ENCODE measurements around the gene CCDC90B. TPM values are rescaled to one million over a fixed set of nuclear protein-coding genes. Genes with fewer than 3 reads are reported as not detected.
A peak's percentile ranks its signal among the peaks of the same experiment; 100 is the strongest.
"Not testable (repeated sequence)": the region's sequence is repeated elsewhere in the genome, so short reads cannot be mapped to it uniquely, and the experiment has no call there.

CCDC90B gene, protein sequence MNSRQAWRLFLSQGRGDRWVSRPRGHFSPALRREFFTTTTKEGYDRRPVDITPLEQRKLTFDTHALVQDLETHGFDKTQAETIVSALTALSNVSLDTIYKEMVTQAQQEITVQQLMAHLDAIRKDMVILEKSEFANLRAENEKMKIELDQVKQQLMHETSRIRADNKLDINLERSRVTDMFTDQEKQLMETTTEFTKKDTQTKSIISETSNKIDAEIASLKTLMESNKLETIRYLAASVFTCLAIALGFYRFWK
- total RNA-seq = 21.0 TPM
- long read RNA-seq, full-length matches to known transcripts = 23 of 26 reads
- long read RNA-seq, partial matches to known transcripts = 0 of 26 reads
- long read RNA-seq, other reads (novel, unspliced or antisense) = 3 of 26 reads

DNA sequence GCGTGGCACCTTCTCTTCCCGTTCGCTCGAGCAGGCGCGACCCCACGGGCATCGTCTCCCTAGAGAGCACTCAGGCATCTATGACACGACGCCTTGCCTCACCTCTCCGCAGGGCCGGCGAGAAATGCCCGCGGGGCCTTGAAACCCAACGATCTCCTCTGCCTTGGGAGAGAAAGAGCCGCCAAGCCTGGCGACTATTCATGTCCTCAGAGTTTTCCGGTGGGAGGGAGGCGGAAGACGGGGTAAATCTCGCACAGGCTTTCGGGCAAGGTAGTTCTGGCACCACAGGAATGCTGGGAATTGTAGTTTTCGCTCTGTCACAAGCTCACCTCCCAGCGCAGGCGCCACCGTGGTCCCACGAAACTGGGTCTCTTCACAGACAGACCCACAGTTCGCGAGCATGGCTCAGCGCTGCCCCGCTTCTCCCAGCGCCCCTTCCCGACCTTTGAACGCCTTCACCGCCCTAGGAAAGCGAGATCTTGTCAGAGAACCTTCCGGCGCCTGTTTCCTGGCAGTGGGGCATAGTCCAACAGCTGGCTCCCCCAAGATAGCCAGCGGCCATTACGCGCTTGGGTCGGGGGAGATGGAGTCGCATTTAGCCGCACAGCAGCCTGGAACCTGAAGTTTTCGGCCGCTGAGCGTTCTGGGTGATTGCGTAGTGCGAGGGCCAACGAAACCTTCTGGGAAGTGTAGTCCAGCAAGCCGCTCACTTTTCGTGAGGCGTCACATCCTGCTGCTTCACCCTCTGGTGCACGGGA, at the start of gene CCDC90B:
Gene CCDC90B (minus strand): TSS at position 597 of the 758 bp plus-strand sequence. CDS start 395 bp downstream, at position 202.
- DNase-seq (peak; percentile 94), ATAC-seq (peak; percentile 98)
- intact Hi-C loops (cut with micrococcal nuclease) = no loop called here

DNA sequence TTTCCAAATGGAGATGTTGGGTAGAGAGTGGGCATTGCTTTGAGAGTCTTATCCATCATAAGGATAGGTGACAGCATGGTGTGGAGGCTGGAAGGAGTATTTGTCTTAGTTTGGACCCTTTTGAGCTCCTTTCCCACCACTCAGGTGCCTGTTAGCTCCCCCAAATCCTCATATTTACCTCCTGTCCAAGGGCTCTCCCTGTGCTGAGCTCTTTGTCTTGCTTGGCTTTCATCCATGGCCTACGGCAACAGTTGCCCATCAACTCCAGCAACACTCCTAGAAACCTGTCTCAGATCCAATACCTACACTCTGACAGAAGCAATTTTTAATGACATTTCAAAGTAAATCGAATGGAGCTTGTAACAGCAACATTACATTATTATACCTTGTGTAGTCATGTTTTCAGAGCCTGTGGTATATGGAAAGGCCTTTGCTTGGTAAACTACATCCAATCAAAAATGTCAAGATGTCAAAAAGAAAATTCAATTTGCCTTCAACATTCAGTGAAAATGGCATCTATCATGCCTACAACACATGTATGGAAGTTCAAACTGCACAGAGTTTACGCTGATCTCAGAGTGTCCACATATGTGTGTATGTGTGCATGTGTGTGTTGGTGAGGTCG, 49.4 kb upstream of the CCDC90B start:
- intact Hi-C loops (cut with micrococcal nuclease) = no loop called here
- DNase-seq (no peak), ATAC-seq (no peak)

DNA sequence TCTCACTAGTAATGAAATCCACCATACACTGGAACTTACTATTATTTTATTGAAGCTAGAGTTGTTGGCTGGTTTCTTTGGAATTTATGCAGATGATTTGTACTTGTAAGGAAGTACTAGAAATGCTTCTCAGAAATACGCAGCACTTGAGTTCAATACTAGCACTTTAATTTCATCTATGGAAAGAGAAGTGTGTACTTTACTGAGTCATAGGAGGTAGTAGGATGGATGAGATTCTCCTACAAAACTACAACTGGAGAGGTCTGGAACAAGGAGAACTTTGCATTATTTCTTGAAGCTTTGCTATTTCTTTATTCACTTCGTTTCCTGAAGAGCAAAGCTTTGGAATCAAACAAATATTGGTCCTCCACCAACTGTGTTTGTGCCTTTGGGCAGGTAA, 44.1 kb upstream of the CCDC90B start:
- DNase-seq (no peak), ATAC-seq (no peak)
- intact Hi-C loops (cut with micrococcal nuclease) = no loop called here

DNA sequence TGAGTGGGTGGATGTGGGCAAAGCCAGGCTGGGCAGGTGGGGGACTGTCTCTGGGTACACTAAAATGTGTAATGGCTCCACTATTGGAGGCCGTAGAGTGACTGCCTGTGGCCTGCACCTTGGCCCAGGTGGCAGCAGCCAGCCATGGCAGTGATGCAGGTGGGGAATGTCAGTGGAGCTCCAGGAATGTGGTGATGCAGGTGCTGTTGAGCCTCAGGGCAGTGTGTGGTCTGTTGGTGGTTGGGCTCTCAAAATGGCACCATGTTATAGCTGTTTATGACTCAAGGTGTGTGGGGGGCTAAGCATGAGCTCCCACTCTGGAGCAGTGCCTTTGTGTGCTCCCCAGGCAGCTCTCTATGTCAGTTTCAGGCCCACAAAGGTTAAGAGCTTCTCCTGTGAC, 40.2 kb upstream of the CCDC90B start:
- no peak for DNase-seq
- intact Hi-C loops (cut with micrococcal nuclease) = no loop called here
- ATAC-seq = no peak

DNA sequence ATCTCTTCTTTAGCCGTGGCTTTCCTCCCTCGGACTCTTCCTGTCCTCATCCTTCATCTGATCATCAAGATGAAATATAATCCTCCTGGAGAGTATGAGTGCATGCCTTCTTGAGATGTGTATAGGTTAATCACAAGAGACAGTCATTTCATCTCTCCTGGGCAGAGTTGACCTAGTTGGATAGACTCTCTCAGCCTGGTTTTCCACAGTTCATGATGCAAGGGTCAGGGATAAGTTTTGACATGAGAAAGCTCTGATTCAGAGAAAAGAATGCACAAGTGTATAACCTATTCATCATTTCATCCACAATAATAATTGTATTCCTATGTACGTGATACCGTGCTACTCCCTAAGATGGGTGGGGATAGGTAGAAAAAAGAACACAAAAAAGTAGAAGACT, 33.2 kb upstream of the CCDC90B start:
- DNase-seq (no peak), ATAC-seq (no peak)
- intact Hi-C loops (cut with micrococcal nuclease) = no loop called here

DNA sequence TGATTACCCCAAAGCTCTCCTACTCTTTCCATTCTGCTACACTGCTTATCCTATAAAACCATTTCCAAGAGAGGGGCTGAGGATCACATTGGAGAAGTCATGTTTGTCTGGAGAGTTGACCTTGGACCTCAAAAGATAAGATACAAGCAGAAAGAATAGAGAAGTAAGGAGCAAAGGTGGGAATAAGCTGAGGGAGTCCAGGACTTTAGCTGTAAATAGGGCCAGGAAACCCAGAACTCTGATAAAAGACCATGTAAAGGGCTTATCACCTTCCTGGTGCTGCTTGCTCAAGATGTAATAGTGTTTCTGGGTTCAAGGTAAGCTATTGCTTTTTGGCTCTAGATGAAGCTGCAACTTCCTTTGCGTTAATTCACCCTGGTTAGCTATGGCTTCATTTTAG, 32.8 kb upstream of the CCDC90B start:
- no peak for DNase-seq
- no peak for ATAC-seq
- intact Hi-C loops (cut with micrococcal nuclease) = no loop called here

DNA sequence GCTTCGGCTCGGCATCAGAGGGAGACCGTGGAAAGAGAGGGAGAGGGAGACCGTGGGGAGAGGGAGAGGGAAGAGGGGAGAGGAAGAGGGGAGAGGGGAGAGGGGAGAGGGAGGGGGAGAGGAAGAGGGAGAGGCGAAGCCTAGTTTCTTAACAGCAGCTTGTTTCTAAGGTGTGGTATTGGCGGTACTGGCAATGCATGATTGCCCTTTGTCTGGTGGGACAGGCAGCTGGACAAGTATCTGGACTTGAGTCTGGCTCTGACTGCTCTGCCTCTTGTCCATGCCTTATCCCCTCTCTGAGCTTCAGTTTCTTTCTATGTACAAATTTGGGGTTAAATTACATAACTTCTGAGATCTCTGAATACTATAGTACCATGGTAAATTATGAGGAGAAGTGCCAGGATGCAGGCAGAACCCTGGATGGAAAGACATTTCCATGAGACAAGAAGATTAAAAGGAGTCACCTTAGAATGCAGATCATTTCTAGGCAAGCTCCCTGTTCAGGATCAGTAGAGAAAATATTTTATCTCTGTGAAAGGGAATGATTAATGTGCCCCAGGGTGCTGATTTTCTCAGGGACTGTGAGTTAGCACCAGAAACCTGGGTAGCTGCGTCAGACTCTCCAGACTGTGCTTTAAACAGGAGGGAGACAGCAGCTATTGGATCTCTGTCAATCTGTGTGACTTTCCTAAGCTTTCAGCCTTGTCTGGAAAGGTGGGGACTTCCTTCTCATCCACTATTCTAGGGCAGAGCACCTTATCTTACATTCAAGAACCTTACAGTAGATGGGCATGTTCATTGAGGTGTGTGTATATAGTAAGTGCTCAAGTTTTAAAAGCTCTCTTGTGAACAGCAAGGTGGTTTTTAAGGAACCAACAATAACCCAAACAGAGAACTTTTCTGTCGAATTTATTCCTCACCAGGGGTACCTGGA, 31.9 kb upstream of the CCDC90B start:
- DNase-seq (no peak), ATAC-seq (no peak)
- intact Hi-C loops (cut with micrococcal nuclease) = no loop called here

DNA sequence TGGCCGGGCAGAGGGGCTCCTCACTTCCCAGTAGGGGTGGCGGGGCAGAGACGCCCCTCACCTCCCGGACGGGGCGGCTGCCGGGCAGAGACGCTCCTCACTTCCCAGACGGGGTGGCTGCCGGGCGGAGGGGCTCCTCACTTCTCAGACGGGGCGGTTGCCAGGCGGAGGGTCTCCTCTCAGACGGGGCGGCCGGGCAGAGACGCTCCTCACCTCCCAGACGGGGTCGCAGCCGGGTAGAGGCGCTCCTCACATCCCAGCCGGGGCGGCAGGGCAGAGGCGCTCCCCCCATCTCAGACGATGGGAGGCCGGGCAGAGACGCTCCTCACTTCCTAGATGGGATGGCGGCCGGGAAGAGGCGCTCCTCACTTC, 30.7 kb upstream of the CCDC90B start:
- intact Hi-C loops (cut with micrococcal nuclease); ATAC-seq; DNase-seq: not testable (repeated sequence)

DNA sequence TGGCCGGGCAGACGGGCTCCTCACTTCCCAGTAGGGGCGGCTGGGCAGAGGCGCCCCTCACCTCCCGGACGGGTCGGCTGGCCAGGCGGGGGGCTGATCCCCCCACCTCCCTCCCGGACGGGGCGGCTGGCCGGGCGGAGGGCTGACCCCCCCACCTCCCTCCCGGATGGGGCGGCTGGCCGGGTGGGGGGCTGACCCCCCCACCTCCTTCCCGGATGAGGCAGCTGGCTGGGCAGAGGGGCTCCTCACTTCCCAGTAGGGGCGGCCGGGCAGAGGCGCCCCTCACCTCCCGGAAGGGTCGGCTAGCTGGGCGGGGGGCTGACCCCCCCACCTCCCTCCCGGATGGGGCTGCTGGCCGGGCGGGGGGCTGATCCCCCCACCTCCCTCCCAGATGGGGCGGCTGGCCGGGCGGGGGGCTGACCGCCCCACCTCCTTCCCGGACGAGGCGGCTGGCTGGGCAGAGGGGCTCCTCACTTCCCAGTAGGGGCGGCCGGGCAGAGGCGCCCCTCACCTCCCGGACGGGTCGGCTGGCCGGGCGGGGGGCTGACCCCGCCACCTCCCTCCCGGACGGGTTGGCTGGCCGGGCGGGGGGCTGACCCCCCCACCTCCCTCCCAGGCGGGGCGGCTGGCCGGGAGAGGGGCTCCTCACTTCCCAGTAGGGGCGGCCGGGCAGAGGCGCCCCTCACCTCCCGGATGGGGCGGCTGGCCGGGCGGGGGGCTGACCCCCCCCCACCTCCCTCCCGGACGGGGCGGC, 30.2 kb upstream of the CCDC90B start:
- DNase-seq; ATAC-seq; intact Hi-C loops (cut with micrococcal nuclease): not testable (repeated sequence)

DNA sequence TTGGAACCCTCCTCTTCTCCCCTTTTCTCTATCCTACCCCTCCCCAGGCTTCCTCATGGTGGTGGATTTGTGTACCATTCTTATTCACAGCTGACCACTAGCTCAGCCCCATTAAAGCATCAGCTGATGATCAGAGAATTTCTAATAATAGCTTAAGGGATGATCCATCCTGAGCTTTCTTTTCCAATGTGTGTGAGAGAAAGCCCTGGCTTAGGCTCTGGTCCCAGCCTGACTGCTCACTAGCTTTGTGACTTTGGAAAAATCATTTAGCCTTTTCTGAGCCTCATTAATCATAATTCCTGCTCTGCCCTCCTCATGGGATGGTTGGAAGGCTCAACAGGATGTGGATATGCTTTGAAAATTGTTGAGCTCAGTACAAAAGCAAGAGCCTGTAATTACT, 26.3 kb upstream of the CCDC90B start:
- DNase-seq = no peak
- ATAC-seq = no peak
- intact Hi-C loops (cut with micrococcal nuclease) = no loop called here

DNA sequence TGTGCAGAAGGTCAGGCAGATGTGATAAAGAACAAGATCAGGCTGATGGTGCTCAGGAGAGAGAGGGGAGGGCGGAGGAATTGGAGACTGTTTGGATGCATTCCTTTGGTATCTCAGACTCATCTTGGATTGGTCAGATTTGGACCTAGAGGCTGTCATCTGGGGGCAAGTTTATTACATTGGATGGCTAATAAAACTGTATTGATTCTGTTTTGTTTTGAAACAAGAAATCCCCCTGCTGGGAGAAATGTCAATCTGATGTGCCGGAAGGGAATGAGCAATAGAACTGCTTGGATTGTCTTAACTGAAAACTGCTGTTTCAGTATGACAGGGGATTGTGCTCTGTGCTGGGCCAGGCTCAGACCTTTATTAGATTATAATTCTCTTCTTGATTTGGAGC, 25.5 kb upstream of the CCDC90B start:
- no peak for DNase-seq
- no peak for ATAC-seq
- intact Hi-C loops (cut with micrococcal nuclease) = no loop called here

DNA sequence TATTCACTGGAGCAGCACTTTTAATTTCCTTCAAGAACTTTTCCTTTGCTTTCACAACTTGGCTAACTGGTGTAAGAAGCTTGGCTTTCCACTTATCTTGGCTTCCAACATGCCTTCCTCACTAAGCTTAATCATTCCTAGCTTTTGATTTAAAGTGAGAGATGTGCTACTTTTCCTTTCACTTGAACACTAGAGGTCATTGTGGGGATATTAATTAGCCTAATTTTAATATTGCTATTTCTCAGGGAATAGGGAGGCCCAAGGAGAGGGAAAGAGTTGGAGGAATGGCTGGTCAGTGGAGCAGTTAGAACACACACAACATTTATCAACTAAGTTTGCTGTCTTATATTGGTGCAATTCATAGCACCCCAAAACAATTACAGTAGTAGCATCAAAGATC, 24.6 kb upstream of the CCDC90B start:
- ATAC-seq (no peak), DNase-seq (no peak)
- intact Hi-C loops (cut with micrococcal nuclease) = no loop called here

DNA sequence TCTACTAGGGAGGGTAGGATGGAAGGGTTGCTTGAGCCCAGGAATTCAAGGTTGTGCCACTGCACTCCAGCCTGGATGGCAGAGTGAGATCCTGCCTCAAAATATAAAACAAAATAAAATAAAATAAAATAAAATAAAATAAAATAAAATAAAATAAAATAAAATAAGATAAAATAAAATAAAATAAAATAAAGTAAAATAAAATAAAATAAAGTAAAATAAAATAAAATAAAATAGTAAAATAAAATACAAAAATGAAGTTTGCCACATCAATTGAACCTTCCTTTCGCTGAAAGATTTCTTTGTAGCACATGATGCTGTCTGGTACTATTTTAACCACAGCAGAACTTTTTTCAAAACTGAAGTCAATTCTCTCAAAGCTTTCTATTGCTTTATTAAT, 22.4 kb upstream of the CCDC90B start:
- intact Hi-C loops (cut with micrococcal nuclease); DNase-seq; ATAC-seq: not testable (repeated sequence)

DNA sequence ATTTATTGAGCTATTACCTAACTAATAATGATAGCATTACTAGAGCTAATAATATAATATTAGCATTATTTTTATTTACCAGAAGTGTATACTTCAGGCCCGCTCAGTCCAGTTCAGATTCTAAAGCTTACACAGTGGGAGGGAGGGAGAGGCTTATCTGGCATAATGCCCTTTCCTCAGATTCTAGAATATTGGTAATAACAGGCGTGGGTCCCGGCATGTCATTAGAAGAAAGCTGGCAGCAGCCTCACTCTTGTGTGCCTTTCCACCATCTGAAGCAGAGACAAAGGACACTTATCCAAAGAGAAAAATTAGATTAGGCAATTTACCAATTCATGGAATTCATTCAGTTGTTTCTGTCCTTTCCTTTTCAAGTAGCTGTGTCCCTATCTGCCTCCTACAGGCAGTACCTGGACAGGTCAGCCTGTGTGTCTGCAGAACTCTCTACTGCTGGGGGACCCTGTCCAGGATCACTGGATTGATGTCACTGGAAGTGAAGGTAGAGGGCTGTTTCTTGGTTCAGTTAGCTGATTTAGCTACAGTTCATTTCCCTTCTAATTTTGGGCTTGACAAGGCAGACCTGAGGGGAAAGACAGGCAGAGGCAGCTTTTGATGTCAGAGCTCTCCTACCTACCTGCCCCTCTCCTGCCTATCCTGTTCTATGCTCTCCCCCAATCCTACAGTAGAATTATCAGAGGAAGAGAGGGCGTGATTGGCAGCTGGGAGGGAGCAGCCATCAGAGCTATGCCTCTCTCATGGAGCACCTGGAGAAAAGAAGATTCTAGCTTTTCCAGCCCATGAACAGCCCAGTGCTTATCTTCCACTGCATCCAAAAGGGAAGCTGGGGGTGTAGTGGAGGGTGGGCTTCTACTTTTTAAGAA, 20.3 kb upstream of the CCDC90B start:
- intact Hi-C loops (cut with micrococcal nuclease) = no loop called here
- ATAC-seq (no peak), DNase-seq (no peak)

DNA sequence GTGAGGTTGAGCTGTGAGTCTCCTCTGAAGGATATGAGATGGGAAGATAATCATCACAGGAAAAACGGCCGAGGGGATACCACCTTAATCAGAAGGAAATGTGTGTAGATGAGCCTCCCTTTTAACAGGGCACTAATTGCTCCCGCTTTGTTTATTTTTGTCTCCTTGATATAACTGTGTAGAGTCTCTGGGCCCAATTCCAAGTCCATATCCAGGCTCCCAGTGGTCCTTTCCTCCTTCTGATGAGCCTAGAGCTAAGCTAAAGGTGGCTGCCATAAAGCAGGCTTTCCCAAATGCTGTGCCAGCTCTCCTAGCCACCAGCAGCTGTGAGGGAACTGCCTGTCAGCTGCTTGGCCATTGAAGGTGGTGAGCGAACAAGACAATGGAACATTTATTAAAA, 17.1 kb upstream of the CCDC90B start:
- DNase-seq = no peak
- intact Hi-C loops (cut with micrococcal nuclease) = no loop called here
- peak; percentile 52 for ATAC-seq

DNA sequence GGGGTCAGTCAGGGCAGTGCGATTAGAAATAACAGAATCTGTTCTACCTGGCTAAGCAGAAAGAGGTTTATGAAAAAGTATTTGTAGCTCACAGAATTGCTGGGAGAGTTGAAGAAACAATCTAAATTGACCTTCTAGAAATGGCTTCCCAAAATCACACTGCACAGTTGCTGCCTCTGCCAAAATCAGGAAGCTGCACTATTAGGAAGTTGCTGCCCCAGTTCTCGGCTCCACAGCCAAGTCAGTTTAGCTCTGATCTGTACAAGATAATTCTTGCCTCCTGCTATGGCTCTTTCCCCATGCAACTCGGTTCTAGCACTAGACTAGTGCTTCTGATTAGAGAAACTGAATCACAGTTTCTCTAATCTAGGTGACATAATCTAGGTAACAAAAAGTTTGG, 16.0 kb upstream of the CCDC90B start:
- intact Hi-C loops (cut with micrococcal nuclease) = no loop called here
- no peak for DNase-seq
- no peak for ATAC-seq

DNA sequence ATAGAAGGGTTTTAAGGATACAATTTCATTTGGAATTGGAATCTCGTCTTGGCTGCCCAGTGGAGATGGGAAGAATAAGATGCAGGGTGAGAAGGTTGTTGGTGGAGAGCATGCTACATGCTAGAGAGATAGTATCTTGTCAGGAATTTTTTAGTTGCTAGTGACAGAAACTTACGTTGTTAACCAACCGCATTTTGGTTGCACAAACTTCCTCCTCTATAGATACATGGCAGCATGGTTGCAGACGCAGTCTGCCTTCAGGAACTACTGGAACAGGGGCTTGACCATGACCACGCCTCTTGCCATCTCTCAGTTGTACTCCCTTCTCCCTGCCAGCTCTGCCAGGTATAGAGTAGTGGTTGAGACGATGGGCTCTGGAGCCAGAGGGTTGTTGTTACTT, 13.5 kb upstream of the CCDC90B start:
- intact Hi-C loops (cut with micrococcal nuclease) = loop anchor here (10.0 kb wide), 1 partner anchor 515 kb away; no protein-coding TSS in a partner anchor
- DNase-seq (no peak), ATAC-seq (no peak)

Data from left ventricle myocardium superior (tissue), 1 donor.